Ovary (tissue), 9 donors: ENCODE data around the gene UQCC2. TPM values are rescaled to one million over a fixed set of nuclear protein-coding genes. Genes with fewer than 3 reads are reported as not detected.

ENCODE experiments used
- DNase-seq, 5 donors: peaks; one replicate each; pipeline ENCODE4 v3.0.0-alpha.2; 2019 to 2020
- H3K27ac ChIP-seq, 2 donors: fragments of 200-600 bp; one replicate each; pipeline versions ENCODE4 v1.5.1 to v1.8.0; 2019 to 2022
- H3K27me3 ChIP-seq: fragments of 200-600 bp; one replicate; pipeline ENCODE4 v1.8.0; 2022
- H3K36me3 ChIP-seq: fragments of 200-600 bp; sonication (generic); one replicate; pipeline ENCODE4 v1.5.1; 2019
- H3K4me1 ChIP-seq: one replicate; pipeline ENCODE4 v1.8.1; 2013; ENCODE audit warnings: mild to moderate bottlenecking, moderate library complexity; ENCODE audit not compliant: insufficient read depth
- H3K4me3 ChIP-seq: fragments of 200-600 bp; sonication (generic); one replicate; pipeline ENCODE4 v1.5.1; 2017
- H3K9me3 ChIP-seq, 2 donors: fragments of 200-600 bp in 1 of 2; sonication (generic) in 1 of 2; one replicate each; pipeline versions ENCODE4 v1.5.1 to v1.8.1; 2013 to 2019; ENCODE audit warnings: mild to moderate bottlenecking in 1 of 2, moderate library complexity in 1 of 2
- CTCF ChIP-seq, 3 donors: fragments of 450-650 bp in 2 of 3; fragments of 200-600 bp in 1 of 3; IDR thresholded peaks; one replicate each; pipeline versions ENCODE4 v1.5.1 to v1.8.0; 2016 to 2022; ENCODE audit warnings: antibody characterized with exemption in 3 of 3, mild to moderate bottlenecking in 1 of 3
- EP300 ChIP-seq: sonication (generic); formaldehyde crosslinking; IDR thresholded peaks from one replicate; pipeline ENCODE4 v1.6.1; 2017; ENCODE audit warnings: antibody characterized with exemption
- POLR2A ChIP-seq: fragments of 450-650 bp; IDR thresholded peaks from one replicate; pipeline ENCODE4 v1.6.1; 2017; ENCODE audit warnings: antibody characterized with exemption, mild to moderate bottlenecking, moderate library complexity
- WGBS, 3 donors: extraction: QIAGEN DNeasy Blood & Tissue Kit in 1 of 3; methylation state at CpG; one replicate each; pipeline versions ENCODE4 v1.1.5 to v1.1.7; 2013 to 2017; 5-methylcytosine and 5-hydroxymethylcytosine counted together
- intact Hi-C, 4 donors: fragments of 100-400 bp; cut with DNase I; formaldehyde crosslinking; loops; one replicate each; pipeline versions ENCODE4 v1.11.0 to v1.15.1; 2022 to 2023
- polyA plus RNA-seq, 2 donors: library from polyadenylated mRNA; stranded (reverse); fragments of 200-250 nt in 1 of 2; fragments of 350-450 nt in 1 of 2; fragmentation: Illumina TruSeq in 1 of 2; extraction: RNeasy Lipid Tissue Mini Kit (QIAGEN cat#74804) in 1 of 2; gene quantifications; one replicate each; pipeline ENCODE4 v1.2.3, GENCODE V29; 2013 to 2014
- total RNA-seq, 7 donors: library from RNA; depleted of rRNA in 2 of 7; stranded (reverse); fragments of >200 nt in 2 of 7; fragmentation: NEBNext Ultra II Directional in 3 of 7; extraction: Animal tissue kit (Norgen Biotek cat#: 25700) in 3 of 7; gene quantifications; one replicate each; pipeline versions ENCODE4 v1.1.0 to v1.2.4, GENCODE V29; 2016 to 2023
- donor health status: DM: no; HTN: no; CAD: no; lungs with moderate emphysema.
- donor health status: DM: no; HTN: no; CAD: no.
- donor health status: Bipolar disorder and iron deficiency.
- donor health status: DM: yes; HTN: yes; CAD: no.
- donor health status: DM: no; HTN: no; CAD: no.
- donor health status: DM: yes; HTN: yes; CAD: no.

Gene UQCC2
- total and polyA plus RNA-seq, 9 donors: 9.1 to 65.2 (median 38.0) TPM

- Histone ChIP-seq H3K9me3 (no peaks in the 10 kb centered on the region), H3K36me3 (no peaks in the 10 kb centered on the region), H3K27ac (no peak overlapping the region), H3K4me3 (no peak overlapping the region), H3K27me3 (no peaks in the 10 kb centered on the region), H3K4me1 (no peaks in the 10 kb centered on the region)
- TF ChIP-seq EP300 (no peak), CTCF (IDR thresholded peaks at IDR 0.05) (no peak), POLR2A (no peak)
- 83 to 91% (median 84%) methylated on average over 10 of the region's 10 CpGs for WGBS, 3 donors
- intact Hi-C loops: loop anchor here in 1 of 4 donors (10.0 kb wide), 1 partner anchor 173 kb away; the partner anchor contains the start of gene BAK1
- no peak for DNase-seq
Observed at GRCh38 chr6:33757906-33758305, 46.4 kb upstream of the UQCC2 start.

- H3K36me3 ChIP-seq: no peaks in the 10 kb centered on the region
- no peaks in the 10 kb centered on the region for H3K27me3 ChIP-seq
- intact Hi-C loops: loop anchor here in 1 of 4 donors (10.0 kb wide), 1 partner anchor 172 kb away; the partner anchor contains the start of gene BAK1
- H3K9me3 ChIP-seq: no peaks in the 10 kb centered on the region
- H3K4me1 ChIP-seq: no peaks in the 10 kb centered on the region
- no peak overlapping the region for H3K4me3 ChIP-seq
- no peak for TF ChIP-seq POLR2A
- no peak for TF ChIP-seq CTCF (IDR thresholded peaks at IDR 0.05)
- TF ChIP-seq EP300: no peak
- no peak for DNase-seq
- no peak overlapping the region for H3K27ac ChIP-seq
- 69 to 88% (median 78%) methylated on average over 3 of the region's 3 CpGs for WGBS, 3 donors
Observed at GRCh38 chr6:33757113-33757512, 45.6 kb upstream of the UQCC2 start.

DNA sequence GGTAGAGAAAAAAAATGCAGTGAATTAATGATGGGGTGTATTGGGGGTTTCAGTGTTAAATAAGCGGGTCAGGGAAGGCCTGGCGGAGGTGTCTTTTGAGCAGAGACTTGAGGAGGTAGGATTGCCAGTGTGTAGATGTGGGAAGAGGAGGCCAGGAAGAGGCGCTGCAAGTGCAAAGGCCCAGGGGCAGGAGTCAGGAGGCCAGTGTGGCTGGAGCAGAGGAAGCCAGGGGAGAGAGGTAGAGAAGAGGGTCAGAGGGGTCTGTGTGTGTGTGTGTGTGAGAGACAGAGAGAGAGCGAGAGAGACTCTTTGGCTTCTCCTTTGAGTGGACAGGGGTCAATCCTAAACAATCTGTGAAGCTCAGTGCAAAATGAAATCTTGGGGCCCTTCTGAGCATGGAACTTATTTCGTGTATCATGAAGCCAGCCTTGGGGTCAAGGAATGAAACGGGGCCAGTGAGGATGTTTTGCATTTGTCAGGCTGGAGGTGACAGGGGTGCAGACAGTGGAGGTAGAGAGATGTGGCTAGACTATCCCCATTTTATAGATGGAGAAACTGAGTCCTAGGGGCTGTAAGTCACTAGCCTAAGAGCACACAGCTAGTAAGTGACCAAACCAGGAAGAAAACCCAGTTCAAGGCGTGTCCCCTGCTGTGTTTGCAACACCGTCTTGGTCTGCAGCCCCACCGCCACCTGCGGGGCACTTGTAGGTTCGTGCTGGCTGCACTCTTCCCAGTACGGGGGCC, 44.9 kb upstream of the UQCC2 start:
- Histone ChIP-seq H3K27ac (no peak overlapping the region), H3K36me3 (no peaks in the 10 kb centered on the region), H3K4me1 (no peaks in the 10 kb centered on the region), H3K4me3 (no peak overlapping the region), H3K9me3 (no peaks in the 10 kb centered on the region), H3K27me3 (no peaks in the 10 kb centered on the region)
- no peak for TF ChIP-seq CTCF (IDR thresholded peaks at IDR 0.05)
- no peak for TF ChIP-seq POLR2A
- no peak for TF ChIP-seq EP300
- 81 to 87% (median 84%) methylated on average over 12 of the region's 12 CpGs for WGBS, 3 donors
- no peak for DNase-seq
- intact Hi-C loops: loop anchor here in 1 of 4 donors (10.0 kb wide), 1 partner anchor 172 kb away; the partner anchor contains the start of gene BAK1

DNA sequence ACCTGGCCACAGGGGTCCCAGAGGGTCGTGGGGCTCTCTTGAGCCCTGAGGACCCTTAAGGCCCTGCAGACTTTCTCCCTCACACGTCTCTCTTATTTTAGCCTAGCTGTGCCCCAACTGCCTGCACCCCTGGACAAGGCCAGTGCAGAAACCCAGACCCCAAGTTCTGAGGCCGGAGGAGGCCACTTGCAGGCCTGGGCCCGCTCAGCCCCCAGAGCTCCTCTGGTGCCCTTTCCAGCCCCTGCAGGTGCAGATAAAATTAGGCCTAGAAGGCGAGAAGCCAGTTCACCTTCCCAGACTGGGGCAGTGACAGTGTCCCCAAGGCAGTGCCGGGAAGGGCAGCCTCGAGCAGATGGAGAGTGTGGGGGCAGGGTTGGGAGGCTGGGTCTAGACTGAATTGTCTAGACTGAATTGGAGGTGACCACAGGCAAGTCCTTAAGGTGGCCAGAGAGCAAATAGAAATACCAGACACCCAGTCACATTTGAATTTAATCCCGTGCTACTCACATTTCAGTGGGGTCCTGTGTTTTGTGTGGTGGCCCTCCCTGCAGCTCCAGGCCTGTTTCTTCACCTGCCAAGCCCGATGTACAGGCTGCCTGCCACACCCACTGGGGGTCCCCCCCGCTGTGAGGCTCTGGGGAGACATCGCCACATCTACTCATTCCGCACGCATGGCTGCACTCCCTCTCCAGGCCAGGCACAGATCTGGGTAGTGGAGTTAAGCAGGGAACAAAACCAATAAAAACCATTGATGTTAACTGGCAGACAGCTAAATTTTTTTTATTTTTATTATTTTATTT, 43.8 kb upstream of the UQCC2 start:
- TF ChIP-seq POLR2A (no peak), CTCF (IDR thresholded peaks at IDR 0.05) (no peak), EP300 (no peak)

More for the DNA sequence above, 43.8 kb upstream of the UQCC2 start:
- intact Hi-C loops: loop anchor here in 1 of 4 donors (10.0 kb wide), 1 partner anchor 170 kb away; the partner anchor contains the start of gene BAK1
- Histone ChIP-seq H3K36me3 (no peaks in the 10 kb centered on the region), H3K27me3 (no peaks in the 10 kb centered on the region), H3K27ac (no peak overlapping the region), H3K9me3 (no peaks in the 10 kb centered on the region), H3K4me1 (no peaks in the 10 kb centered on the region), H3K4me3 (no peak overlapping the region)
- 84 to 88% (median 87%) methylated on average over 13 of the region's 13 CpGs for WGBS, 3 donors
- DNase-seq: no peak
